GM18502 (cell line): ENCODE results near the gene CDKN2C.

Experiments
- ATAC-seq: cut with Tn5 transposase; IDR thresholded peaks from one replicate; pipeline ENCODE4 v1.9.1; 2021; ENCODE audit warnings: mild to moderate bottlenecking; ENCODE audit not compliant: unreplicated experiment, poor library complexity

The CDKN2C gene

DNA sequence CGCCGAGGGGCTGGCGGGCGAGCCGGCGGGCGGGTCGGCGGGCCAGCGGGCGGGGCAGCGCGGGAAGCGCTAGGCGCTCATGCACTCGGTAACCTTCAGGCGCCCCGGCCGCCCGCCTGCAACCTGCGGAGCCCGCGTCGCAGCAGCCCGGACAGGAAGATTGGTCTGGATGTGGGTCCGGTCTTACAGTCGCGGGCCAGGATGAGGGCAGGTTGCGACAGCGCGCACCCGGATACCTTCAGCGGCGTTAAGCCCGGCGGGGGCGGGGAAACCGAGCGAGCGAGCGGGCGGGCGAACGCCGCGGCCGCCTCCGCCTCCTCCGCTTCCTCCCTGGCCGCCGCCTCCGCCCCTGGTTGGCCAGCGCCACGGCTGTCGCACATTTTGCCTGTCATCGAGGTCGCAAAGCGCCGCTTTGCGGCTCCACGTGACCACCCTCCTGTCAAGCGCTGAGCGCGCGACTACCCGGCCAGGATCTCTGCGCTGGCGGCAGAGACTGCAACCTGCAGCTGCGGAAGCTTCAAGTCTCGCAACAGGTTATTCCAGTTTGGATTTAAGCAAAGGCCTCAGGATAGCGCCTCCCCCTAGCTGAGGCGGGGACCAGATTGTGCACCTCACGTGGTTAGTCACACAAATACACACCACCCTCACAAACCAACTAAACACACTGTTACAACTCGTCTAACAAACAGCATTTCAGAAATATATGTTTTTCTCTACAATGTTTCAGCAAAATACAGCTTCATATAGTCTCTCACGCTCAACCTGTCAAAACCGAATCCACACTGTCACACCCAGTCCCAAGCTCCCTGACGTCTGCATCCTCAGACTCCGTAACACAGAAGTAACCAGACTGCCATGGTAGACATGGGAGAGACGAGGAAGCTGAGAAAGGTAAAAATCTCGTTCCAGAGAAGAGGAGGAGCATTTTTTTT is 9.9 kb upstream of the CDKN2C start, which contains the start of gene FAF1:
TSS of gene FAF1 (minus strand) at position 355 of the 932 bp plus-strand sequence. CDS start 456 bp downstream, outside the sequence.
- peak; percentile 86 for ATAC-seq

DNA sequence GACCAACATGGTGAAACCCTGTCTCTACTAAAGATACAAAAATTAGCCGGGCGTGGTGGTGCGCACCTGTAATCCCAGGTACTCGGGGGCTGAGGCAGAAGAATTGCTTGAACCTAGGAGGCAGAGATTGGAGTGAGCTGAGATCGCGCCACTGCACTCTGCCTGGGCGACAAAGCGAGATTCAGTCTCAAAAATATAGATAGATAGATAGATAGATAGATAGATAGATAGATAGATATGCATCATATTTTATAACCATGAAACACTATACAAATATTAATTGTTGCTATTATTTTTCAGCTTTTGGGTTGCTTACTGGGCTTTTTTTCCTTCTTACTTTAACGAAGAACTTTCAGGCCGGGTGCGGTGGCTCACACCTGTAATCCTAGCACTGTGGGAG is 5.2 kb upstream of the CDKN2C start:
- ATAC-seq = no peak

DNA sequence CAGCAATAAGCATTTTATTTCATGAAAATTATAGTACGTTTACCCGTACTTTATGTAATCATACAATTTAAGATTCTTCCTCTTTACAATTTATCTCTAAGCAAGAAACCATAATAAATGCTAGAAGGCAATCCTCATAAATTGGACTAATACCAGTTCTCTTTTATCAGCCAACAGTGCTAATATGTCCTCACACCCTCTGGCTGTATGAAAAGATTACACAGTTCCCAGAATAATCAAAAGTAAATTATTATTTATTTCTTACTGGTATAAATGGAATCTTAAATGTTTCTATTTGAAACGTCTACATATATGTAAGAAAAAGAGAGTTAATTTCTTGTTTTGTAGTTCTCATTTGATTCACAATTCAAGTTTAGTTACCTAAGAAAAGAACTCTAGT is 3.1 kb upstream of the CDKN2C start:
- no peak for ATAC-seq

DNA sequence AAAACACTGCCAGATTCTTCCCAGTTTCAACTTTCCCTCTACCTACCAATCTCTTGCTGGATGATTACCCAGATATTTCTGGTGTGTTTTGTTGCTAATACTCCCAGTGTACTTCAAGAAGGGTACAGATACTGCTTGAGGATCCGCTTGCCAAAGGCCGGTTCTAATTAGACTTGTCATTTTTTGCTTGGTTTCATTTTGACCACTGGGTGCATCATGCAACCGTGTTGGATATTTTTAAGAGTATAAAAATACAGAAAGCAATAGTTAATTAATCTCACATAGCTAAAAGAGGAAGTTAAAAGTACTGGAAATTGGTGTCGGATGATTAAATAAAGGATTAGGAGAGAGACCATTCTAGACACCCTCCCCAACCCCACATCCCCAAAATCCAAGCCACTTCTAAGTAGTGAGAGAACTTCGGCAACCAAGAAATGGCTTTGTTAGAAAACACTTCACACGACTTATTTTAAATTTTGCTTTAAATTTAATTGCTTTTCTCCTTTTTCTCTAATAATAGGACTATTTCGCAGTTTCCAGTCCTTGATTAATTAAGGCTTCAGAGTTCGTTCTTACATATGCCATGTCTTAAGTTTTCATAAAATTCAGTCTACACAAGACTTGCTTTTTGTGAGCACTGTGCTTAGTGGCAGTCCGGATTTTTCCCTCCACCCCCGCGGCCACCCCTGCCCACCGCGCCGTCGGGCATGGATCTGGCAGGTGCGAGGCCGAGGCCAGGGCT is 2.5 kb upstream of the CDKN2C start:
- ATAC-seq = no peak

DNA sequence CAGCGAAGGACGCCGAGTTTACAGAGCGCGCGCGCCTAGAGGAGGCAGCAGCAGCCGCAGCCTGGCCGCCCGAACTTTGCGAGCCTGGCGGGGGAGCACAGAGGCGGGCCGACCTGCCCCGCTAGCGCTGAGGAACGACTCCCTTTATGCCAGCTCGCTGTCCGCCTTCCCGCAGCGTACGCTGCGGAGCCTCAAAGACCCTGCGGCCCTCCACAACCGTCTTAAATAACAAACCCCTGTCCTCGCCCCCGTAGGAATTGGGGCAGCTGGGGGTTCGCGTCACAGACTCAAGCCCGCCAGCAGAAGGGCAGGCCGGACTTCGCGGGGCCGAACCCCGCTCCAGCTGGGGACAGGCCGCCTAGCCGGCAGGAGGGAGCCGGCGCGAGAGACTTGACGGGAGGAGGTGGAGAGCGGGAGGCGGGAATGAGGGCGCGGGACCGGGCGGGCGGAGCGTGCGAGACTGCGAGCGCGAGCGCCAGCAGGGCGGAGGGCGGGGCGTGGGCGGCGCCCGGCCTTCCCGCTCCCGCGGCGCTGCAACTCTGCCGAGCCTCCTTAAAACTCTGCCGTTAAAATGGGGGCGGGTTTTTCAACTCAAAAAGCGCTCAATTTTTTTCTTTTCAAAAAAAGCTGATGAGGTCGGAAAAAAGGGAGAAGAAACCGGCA is 1.8 kb upstream of the CDKN2C start:
- ATAC-seq = peak; percentile 67

DNA sequence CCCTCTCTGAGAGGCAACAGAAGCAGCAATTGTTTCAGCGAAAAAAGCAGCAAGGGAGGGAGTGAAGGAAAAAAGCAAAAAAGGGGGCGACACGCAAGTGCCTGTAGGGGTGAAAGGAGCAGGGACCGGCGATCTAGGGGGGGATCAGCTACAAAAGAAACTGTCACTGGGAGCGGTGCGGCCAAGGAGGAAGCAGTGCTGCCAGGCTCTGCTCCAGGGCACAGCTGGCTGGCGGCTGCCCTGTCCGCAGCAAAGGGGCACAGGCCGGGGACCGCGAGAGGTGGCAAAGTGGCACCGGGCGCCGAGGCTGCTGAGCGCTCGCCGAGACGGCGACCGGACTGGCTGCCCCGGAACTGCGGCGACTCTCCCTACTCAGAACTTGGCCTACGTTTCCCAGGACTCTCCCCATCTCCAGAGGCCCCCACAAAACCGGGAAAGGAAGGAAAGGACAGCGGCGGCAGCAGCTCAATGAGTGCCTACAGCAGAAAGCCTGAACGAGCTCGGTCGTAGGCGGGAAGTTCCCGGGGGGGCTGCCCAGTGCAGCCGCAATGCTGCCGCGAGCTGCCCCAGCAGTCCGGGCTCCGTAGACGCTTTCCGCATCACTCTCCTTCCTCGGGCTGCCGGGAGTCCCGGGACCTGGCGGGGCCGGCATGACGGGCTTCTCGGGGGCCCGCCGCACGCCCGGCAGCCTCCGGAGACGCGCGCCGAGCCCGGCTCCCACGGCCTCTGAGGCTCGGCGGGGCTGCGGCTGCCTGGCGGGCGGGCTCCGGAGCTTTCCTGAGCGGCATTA is 1.0 kb upstream of the CDKN2C start:
- peak; percentile 20 for ATAC-seq

DNA sequence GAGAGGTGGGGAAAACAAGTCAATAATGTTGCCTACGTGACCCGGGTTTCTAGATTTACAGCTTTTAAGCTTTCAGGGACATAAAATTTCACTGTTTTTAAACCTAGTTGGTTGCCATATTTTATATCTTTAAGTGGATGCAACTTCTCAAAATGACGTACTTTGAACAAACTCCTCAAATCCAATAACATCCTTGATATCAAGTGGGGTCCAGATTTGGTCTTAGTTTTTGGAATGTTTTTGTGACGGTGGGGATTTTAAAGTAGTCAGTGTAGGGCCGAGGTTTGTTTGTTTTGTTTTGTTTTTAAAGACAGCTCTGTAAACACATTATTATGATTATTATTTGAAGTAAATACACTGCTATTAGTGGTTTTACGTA is 453 bp downstream of the CDKN2C start:
- no peak for ATAC-seq

DNA sequence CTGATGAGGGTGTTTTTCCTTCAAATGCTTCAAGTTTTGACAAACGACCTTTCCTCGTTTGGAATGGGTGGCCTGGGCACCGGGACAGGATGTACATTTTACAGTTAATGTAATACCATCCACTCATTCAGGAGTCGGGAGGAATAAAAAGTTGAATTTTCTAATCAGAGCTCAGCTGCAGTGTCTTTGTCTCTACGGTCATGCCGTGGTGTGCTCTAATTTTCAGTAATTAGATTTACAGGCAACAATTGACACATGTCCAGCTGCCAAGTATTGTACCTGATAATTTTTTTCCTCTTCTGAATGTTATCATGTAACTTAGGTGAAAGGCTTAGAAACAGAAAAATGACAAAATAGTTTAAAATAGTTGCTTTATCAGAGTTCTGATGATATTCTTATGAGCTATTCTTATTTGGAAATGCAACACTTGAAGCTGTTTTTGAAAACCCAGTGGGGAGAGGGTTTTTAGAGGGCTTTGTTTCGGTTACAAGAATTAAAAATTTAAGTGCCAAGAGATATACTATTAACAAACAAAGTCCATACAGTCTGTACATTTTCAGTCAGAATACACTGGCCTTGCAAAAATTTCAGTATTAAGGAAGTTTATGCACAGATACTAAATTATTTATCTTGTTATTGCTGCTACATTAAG is 1.0 kb downstream of the CDKN2C start:
- no peak for ATAC-seq

DNA sequence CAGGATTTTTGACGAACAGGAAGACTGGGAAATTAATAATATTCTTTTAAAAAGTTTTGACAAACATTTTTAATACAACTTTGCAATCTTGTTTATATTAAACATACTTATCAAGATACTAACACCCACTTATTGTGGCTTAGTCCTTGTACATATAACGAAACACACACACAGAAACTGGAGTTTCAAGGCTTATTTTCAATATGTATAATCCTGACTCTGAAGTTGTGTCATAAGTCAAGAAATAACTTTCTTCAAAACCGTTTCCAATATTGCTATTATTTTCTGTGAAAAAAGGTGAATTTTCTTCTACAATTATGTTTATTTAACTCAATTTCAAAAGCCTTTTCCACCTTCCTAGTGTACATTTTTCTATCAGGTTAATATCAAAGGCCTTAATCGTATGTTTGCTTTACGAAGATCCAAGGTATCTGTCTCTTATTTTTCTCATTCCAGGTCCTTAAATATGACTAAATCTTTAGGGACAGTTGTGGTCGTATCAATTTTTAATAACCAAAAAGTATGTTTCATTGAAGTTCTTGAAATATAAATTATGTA is 1.8 kb downstream of the CDKN2C start:
- ATAC-seq = no peak

DNA sequence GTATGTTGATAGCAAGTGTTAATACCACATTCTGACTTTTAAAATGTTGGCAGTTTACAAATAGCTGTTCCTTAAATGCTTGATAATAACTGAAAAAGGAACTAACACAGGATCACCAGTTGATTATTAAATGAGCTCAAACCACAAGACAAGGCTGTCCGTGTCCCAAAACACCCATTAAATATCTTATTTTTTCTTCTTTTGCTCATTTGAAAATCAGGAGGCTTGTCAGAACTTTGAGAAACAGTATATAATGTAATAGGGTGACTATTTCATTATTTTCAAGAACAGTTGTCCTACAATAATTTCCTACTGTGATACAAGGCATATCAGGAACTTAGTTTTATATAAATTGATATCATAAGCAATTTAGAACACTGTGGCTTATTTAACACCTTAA is 2.7 kb downstream of the CDKN2C start:
- no peak for ATAC-seq

DNA sequence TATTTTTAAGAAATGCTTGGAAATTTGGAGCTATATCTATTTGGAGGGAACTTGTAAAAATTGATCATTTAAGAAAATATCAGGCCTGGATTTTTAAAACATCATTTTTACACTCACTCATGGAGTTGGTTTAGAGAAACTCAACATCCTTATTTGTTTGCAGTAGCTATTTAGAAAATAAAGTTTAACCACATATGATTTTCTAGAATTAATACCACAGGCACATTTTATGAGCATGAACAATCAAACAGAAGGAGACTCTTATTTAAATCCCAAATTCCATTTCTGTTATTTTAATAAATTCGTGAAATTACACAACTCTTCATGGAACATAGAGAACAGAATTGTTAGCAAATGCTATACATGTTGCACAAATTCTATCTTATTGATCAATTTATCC is 3.2 kb downstream of the CDKN2C start:
- no peak for ATAC-seq

DNA sequence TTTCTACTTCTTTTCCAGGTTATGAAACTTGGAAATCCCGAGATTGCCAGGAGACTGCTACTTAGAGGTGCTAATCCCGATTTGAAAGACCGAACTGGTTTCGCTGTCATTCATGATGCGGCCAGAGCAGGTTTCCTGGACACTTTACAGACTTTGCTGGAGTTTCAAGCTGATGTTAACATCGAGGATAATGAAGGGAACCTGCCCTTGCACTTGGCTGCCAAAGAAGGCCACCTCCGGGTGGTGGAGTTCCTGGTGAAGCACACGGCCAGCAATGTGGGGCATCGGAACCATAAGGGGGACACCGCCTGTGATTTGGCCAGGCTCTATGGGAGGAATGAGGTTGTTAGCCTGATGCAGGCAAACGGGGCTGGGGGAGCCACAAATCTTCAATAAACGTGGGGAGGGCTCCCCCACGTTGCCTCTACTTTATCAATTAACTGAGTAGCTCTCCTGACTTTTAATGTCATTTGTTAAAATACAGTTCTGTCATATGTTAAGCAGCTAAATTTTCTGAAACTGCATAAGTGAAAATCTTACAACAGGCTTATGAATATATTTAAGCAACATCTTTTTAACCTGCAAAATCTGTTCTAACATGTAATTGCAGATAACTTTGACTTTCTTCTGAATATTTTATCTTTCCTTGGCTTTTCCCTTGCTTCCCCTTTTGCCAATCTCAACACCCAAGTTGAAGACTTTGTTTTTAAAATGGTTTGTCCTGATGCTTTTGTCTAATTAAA is 4.0 kb downstream of the CDKN2C start:
- no peak for ATAC-seq

DNA sequence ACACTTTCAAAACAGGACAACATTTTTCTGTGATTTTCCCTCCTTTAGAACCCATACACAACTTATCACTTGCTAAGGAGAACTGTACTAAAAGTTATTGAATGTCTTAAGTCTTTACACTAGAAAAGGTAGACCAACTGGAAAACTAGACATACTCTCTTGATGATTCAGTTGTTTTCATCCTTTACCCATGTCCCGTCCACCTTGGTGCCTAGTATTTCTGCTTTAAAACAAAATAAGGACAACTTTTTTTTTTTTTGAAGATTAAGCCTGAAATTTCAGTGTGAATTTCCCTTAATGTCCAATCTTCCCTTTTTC is 4.5 kb downstream of the CDKN2C start:
- no peak for ATAC-seq

DNA sequence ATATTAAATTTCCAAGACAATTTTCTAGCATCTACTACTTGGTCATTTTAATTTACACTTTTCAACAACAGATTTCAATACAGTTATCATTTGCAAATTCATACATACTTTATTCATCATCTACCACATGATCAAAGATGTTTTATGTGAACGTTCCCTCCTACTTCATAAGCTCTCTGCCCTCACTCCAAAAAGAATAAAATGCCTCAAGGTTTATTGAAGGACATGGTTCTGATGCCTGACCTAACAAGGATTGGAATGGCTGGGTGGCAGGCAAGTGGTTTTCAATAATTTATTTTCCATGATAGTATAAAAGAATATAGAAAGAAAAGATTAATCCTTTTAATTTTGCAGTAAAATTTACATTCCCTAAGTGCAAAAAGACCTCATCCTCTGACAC is 5.4 kb downstream of the CDKN2C start:
- no peak for ATAC-seq

DNA sequence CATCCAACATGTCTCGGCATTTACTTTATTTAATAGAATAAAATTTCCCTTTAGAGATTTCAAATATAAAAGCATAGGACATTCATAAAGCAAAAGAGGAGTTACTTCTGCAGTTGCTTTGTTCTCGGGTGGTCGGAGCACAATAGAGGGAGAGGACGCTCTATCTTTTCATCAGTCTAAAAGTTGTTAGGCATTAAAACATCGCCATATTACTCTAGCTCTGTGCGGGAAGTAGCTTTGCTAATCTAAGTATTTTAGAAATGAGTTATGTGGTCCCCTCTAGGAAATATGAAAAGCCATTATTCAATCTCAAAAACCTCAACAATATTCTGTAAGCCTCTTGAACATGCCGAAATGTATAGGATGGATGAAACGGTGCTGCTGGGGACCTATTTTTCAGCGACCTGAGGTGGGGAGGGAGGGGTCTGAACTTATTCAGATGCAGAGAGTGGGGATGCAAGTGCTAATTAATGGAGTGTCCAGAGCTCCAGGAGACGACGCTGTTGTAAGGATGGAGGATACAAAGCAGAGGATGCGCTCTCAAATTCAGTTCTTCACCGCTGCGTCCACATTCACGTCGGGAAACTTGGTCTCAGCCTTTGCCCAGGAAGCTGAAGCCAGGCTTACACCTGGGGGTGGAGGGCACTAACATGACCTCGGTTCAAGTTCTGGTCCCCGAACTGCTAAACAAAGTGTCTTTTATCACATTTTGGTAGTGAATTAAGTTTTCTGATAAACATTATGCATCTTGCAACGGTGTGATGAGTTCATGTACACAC is 6.3 kb downstream of the CDKN2C start:
- peak; percentile 2 for ATAC-seq

DNA sequence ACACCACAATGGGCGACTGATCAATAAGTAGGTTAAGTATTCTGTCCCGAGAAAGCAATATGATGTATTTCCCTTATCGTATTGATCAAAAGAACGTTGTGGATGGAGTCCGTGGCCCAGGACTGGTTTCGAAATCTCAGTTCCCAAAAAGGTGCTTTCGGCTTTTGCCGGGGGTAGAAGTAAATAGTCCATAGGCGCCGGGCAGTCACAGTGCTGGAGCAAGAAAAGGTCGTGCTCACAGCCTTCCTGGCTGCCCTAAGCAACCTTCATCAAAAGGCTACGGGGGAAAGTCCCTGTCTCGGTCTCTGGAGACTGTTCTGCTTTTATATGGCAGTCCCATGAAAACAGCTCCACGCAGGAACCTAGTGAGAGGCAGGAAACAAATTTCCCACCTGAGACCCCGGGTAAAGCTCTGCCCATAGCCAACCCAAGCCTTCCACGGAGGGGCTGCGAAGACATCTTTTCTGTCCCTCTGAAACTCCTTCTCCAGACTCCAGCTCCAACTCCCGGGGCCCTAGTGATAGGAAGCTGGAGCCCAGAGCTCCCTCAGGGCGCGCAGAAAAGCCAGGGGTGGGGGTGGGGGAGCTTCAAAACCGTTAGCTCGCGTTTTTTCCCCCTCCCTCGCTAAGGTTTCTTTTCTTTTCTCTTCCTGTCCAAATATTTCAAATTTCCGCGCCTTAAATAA is 7.0 kb downstream of the CDKN2C start:
- ATAC-seq = peak; percentile 76

DNA sequence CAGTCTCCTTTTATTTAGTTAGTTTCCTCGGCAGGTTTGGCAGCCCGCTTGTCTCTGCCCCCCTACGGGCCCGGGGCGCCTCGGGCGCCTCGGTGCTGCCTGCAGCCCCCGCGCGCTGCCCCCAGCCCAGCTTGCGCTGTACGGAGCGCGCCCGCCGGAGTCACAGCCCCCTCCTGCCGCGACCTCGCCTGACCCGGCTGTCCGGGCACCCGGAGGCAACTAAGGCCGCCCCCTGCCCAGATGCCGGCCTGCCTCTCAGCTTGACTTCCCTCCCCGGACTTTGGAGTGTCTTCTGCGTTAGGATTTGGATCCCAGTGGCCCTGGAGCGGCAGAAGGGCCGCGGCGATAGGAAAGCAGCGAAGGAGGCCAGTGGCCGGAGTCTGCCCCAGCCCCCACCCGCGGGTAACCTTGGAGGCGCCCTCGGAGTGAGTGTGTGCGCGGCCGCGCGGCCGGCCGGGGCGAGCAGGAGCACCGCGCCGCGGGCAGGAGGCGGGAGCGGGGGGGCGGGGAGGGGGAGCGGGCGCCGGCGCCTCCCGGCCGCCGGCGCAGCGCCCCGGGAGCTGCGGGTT is 7.6 kb downstream of the CDKN2C start:
- ATAC-seq = peak; percentile 51
